ENCODE results near the gene ALDH16A1.

DNA sequence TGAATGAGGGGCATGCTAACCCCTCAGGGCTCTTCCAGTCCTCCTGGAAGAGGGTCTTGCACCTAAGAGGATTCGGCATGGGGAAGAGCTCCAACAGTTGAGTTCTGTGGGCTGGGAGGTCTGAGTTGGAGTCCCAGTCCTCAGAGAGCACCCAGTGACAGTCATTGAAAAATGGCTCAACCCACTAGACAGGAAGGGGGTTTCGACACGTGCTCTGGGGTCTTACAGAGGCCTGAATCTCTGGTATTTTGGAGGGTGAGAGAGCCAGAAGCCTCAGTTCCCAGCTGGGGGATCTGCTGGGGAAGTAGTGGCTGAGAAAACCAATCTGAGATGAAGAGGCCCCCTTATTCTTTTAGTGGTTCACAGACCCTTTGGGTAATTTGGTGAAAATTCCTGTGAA lies 38.8 kb upstream of the ALDH16A1 start:
- TF ChIP-seq POLR2AphosphoS5 (IDR thresholded peaks at IDR 0.05; ENCODE audit: low read depth, low read length) (no peak), POLR2A (IDR thresholded peaks at IDR 0.05; ENCODE audit: low read depth, low read length) (no peak), TAF1 (IDR thresholded peaks at IDR 0.05; ENCODE audit: borderline replicate concordance, low read depth, low read length) (no peak)

Measured in GM12892 (cell line).